Embryonic facial prominence (tissue), 1 donor: ENCODE results near the gene GALNT2.

Source experiments
- DNase-seq: peaks from one replicate; pipeline ENCODE4 v3.0.0-alpha.2; 2016; ENCODE audit errors: extremely low spot score

The GALNT2 gene

GRCh38 chr1:230235876-230236275, 168.8 kb downstream of the GALNT2 start:
- DNase-seq, result no peak

- no peak for DNase-seq
Measured at GRCh38 chr1:230236301-230237008, 169.4 kb downstream of the GALNT2 start.

GRCh38 chr1:230237009-230237370, 170.0 kb downstream of the GALNT2 start:
- no peak for DNase-seq

GRCh38 chr1:230237805-230238204, 170.8 kb downstream of the GALNT2 start:
- no peak for DNase-seq

- no peak for DNase-seq
Measured at GRCh38 chr1:230240446-230241086, 173.5 kb downstream of the GALNT2 start.

- no peak for DNase-seq
Measured at GRCh38 chr1:230242326-230242725, 175.3 kb downstream of the GALNT2 start.

- DNase-seq, result no peak
Measured at GRCh38 chr1:230243146-230243545, 176.1 kb downstream of the GALNT2 start.

- no peak for DNase-seq
Measured at GRCh38 chr1:230243583-230244353, 176.7 kb downstream of the GALNT2 start.

- DNase-seq, result no peak
Measured at GRCh38 chr1:230246551-230246950, 179.5 kb downstream of the GALNT2 start.

- DNase-seq, result no peak
Measured at GRCh38 chr1:230248016-230248888, 181.2 kb downstream of the GALNT2 start.

GRCh38 chr1:230248889-230249270, 181.8 kb downstream of the GALNT2 start:
- DNase-seq, result no peak

- DNase-seq, result no peak
Measured at GRCh38 chr1:230249695-230250480, 182.8 kb downstream of the GALNT2 start.

GRCh38 chr1:230250666-230251065, 183.6 kb downstream of the GALNT2 start:
- no peak for DNase-seq

GRCh38 chr1:230251644-230252191, 184.7 kb downstream of the GALNT2 start:
- DNase-seq, result no peak

- DNase-seq, result no peak
Measured at GRCh38 chr1:230253150-230253549, 186.1 kb downstream of the GALNT2 start.

GRCh38 chr1:230254265-230254664, 187.2 kb downstream of the GALNT2 start:
- DNase-seq, result no peak

GRCh38 chr1:230255116-230255515, 188.1 kb downstream of the GALNT2 start:
- no peak for DNase-seq

GRCh38 chr1:230255991-230256390, 189.0 kb downstream of the GALNT2 start:
- DNase-seq, result no peak

- no peak for DNase-seq
Measured at GRCh38 chr1:230256896-230257295, 189.9 kb downstream of the GALNT2 start.

- no peak for DNase-seq
Measured at GRCh38 chr1:230259621-230260020, 192.6 kb downstream of the GALNT2 start.

GRCh38 chr1:230260831-230261230, 193.8 kb downstream of the GALNT2 start:
- DNase-seq, result no peak
